RWPE1 (cell line): ENCODE data around the gene HEYL.

Source experiments
- CTCF ChIA-PET: fragments of 350-600 bp; sonication (Branson Sonifier 250); formaldehyde crosslinking; extraction: SDS; loops from one replicate; lab custom pipeline; 2021; lab: Yijun Ruan, JAX
- POLR2A ChIA-PET: fragments of 400-600 bp; formaldehyde crosslinking; extraction: SDS; loops from one replicate; lab custom pipeline; 2020; ENCODE audit warnings: antibody characterized with exemption; ENCODE audit not compliant: low non-redundant PET; lab: Yijun Ruan, JAX
- DNase-seq: peaks from one replicate; pipeline ENCODE4 v3.0.0; 2012; ENCODE audit warnings: low spot score
- H3K27ac ChIP-seq: fragments of 450-650 bp; 2 replicates; pipeline ENCODE4 v1.5.1; 2017
- CTCF ChIP-seq: fragments of 450-650 bp; conservative IDR thresholded peaks from 2 replicates; pipeline ENCODE4 v1.5.1; 2017; ENCODE audit warnings: low read depth, mild to moderate bottlenecking

Gene HEYL

GRCh38 chr1:39642796-39643195 lies 3.4 kb upstream of the HEYL start:
- ChIA-PET POLR2A (no interaction called here), CTCF (no interaction called here)
- no peak for TF ChIP-seq CTCF
- H3K27ac ChIP-seq = no peak overlapping the region; the same call in 1 of the 2 replicates
- DNase-seq = no peak

GRCh38 chr1:39640861-39641260 lies 1.4 kb upstream of the HEYL start:
- H3K27ac ChIP-seq = no peak overlapping the region
- DNase-seq = no peak
- ChIA-PET CTCF (interaction anchor here (1.2 kb wide), 3 partner anchors 13 to 64 kb away, joined by 4 to 5 read pairs (median 4); no protein-coding TSS in a partner anchor), POLR2A (no interaction called here)
- TF ChIP-seq CTCF = no peak

- no peak for TF ChIP-seq CTCF
- CTCF ChIA-PET = interaction anchor here (0.6 to 1.1 kb wide), 2 partner anchors 9 to 64 kb away, joined by 3 to 4 read pairs; no protein-coding TSS in a partner anchor
- no peak overlapping the region for H3K27ac ChIP-seq
- DNase-seq = no peak
- POLR2A ChIA-PET = no interaction called here
These were observed 508 bp downstream of the HEYL start for GRCh38 chr1:39638965-39639304.

- no peak overlapping the region for H3K27ac ChIP-seq
- CTCF ChIA-PET = no interaction called here
- no peak for DNase-seq
- POLR2A ChIA-PET = interaction anchor here (0.5 kb wide), 1 partner anchor 1699 kb away, joined by 13 read pairs; no protein-coding TSS in a partner anchor
- TF ChIP-seq CTCF = no peak
These were observed 2.1 kb downstream of the HEYL start for GRCh38 chr1:39637361-39637760.

- DNase-seq = no peak
These were observed 3.6 kb downstream of the HEYL start for GRCh38 chr1:39635871-39636210.

GRCh38 chr1:39635205-39635870 lies 4.1 kb downstream of the HEYL start:
- no peak for DNase-seq
- ChIA-PET POLR2A (no interaction called here), CTCF (no interaction called here)
- no peak for TF ChIP-seq CTCF
- no peak overlapping the region for H3K27ac ChIP-seq

More at GRCh38 chr1:39635871-39636210, 3.6 kb downstream of the HEYL start:
- ChIA-PET POLR2A (no interaction called here), CTCF (no interaction called here)
- no peak for TF ChIP-seq CTCF
- H3K27ac ChIP-seq = no peak overlapping the region
